HG02870 (cell line): ENCODE results near the gene C1orf35.

Source experiments
- ATAC-seq: cut with Tn5 transposase; IDR thresholded peaks from one replicate; pipeline ENCODE4 v1.9.1; 2021; ENCODE audit warnings: mild to moderate bottlenecking, moderate library complexity; ENCODE audit not compliant: unreplicated experiment

Gene C1orf35

GRCh38 chr1:228066416-228066815, 36.7 kb downstream of the C1orf35 start:
- no peak for ATAC-seq

GRCh38 chr1:228065543-228066347, 37.4 kb downstream of the C1orf35 start:
- no peak for ATAC-seq

GRCh38 chr1:228064741-228065542, 38.2 kb downstream of the C1orf35 start:
- no peak for ATAC-seq

GRCh38 chr1:228064296-228064695, 38.8 kb downstream of the C1orf35 start:
- ATAC-seq = no peak

GRCh38 chr1:228063251-228064191, 39.6 kb downstream of the C1orf35 start:
- ATAC-seq = no peak

- ATAC-seq = no peak
Observed at GRCh38 chr1:228062812-228063211, 40.3 kb downstream of the C1orf35 start.

GRCh38 chr1:228062085-228062791, 40.9 kb downstream of the C1orf35 start:
- ATAC-seq = no peak

GRCh38 chr1:228061411-228062084, 41.6 kb downstream of the C1orf35 start:
- no peak for ATAC-seq

GRCh38 chr1:228060458-228061190, 42.5 kb downstream of the C1orf35 start:
- no peak for ATAC-seq

- no peak for ATAC-seq
Observed at GRCh38 chr1:228059634-228060457, 43.3 kb downstream of the C1orf35 start.

- no peak for ATAC-seq
Observed at GRCh38 chr1:228058949-228059633, 44.0 kb downstream of the C1orf35 start.

GRCh38 chr1:228058172-228058948, 44.8 kb downstream of the C1orf35 start:
- no peak for ATAC-seq
